Activated CD8-positive, alpha-beta memory T cell treated with anti-CD3 and anti-CD28 coated beads for 1 hour (primary cell): ENCODE measurements around the gene HP1BP3.
A peak's percentile ranks its signal among the peaks of the same experiment; 100 is the strongest.
"Not testable (repeated sequence)": the region's sequence is repeated elsewhere in the genome, so short reads cannot be mapped to it uniquely, and the experiment has no call there.

Experiments
- DNase-seq, 2 donors: peaks; one replicate each; pipeline ENCODE4 v3.0.0-alpha.2; 2020; ENCODE audit warnings: low read depth in 1 of 2; ENCODE audit errors: extremely low read depth in 1 of 2

The HP1BP3 gene

GRCh38 chr1:20787029-20787839 lies at the start of gene HP1BP3:
HP1BP3 (minus strand) TSS chr1:20787307; CDS start chr1:20780440, 6,867 bp downstream.
- peak; percentile 50 to 76 for DNase-seq

- DNase-seq, result no peak
Measured at GRCh38 chr1:20836230-20836629, 49.1 kb upstream of the HP1BP3 start.

- DNase-seq, result no peak
Measured at GRCh38 chr1:20834780-20835179, 47.7 kb upstream of the HP1BP3 start.

GRCh38 chr1:20834192-20834591 lies 47.1 kb upstream of the HP1BP3 start:
- no peak for DNase-seq

GRCh38 chr1:20830378-20830777 lies 43.3 kb upstream of the HP1BP3 start:
- no peak for DNase-seq

- no peak for DNase-seq
Measured at GRCh38 chr1:20829946-20830345, 42.8 kb upstream of the HP1BP3 start.

- no peak for DNase-seq
Measured at GRCh38 chr1:20829531-20829930, 42.4 kb upstream of the HP1BP3 start.

GRCh38 chr1:20823845-20824244 lies 36.7 kb upstream of the HP1BP3 start:
- DNase-seq, result no peak

GRCh38 chr1:20821466-20821865 lies 34.4 kb upstream of the HP1BP3 start:
- DNase-seq, result no peak

- DNase-seq, result no peak
Measured at GRCh38 chr1:20819818-20820217, 32.7 kb upstream of the HP1BP3 start.

GRCh38 chr1:20814534-20814871 lies 27.4 kb upstream of the HP1BP3 start:
- no peak for DNase-seq

GRCh38 chr1:20811916-20812315 lies 24.8 kb upstream of the HP1BP3 start:
- DNase-seq, result no peak

GRCh38 chr1:20793236-20793635 lies 6.1 kb upstream of the HP1BP3 start:
- DNase-seq, result no peak

GRCh38 chr1:20792196-20792595 lies 5.1 kb upstream of the HP1BP3 start:
- DNase-seq, result no peak

- DNase-seq, result no peak
Measured at GRCh38 chr1:20790785-20791184, 3.7 kb upstream of the HP1BP3 start.

- not testable (repeated sequence) for DNase-seq
Measured at GRCh38 chr1:20789598-20789997, 2.5 kb upstream of the HP1BP3 start.

GRCh38 chr1:20787840-20788795 lies 1.0 kb upstream of the HP1BP3 start:
- no peak for DNase-seq

GRCh38 chr1:20786253-20787028 lies 666 bp downstream of the HP1BP3 start:
- DNase-seq, result peak; percentile 90 to 94

- DNase-seq, result no peak
Measured at GRCh38 chr1:20785907-20786252, 1.2 kb downstream of the HP1BP3 start.

- DNase-seq, result no peak
Measured at GRCh38 chr1:20775700-20776099, 11.4 kb downstream of the HP1BP3 start.

- DNase-seq, result no peak
Measured at GRCh38 chr1:20771780-20772179, 15.3 kb downstream of the HP1BP3 start.
